HG03108 (cell line): Measurements from ENCODE around the gene ROBO1.

Experiments
- ATAC-seq: cut with Tn5 transposase; IDR thresholded peaks from one replicate; pipeline ENCODE4 v1.9.1; 2021; ENCODE audit warnings: moderate library complexity; ENCODE audit not compliant: unreplicated experiment

The ROBO1 gene

DNA sequence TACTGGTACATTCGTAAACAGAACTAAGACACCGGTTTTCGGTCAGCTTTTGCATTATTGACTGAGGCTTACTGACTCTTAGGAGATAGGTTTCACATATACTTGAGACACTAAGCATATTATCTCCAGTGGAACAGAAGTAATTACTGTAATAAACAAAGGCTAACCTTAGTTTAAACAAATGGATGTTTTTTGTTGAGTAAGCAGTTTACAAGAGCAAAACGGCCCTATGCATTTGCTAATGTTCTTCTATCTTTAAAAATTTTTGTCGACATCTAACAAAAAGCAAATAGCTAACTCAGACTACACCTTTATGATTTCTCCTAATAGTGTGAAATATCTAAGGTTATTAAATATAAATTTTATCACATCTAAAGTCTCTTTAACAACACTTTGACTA lies 664.5 kb downstream of the ROBO1 start:
- ATAC-seq, result no peak

- ATAC-seq, result no peak
These were observed 669.7 kb downstream of the ROBO1 start for GRCh38 chr3:79097964-79098660.

- no peak for ATAC-seq
These were observed 673.1 kb downstream of the ROBO1 start for GRCh38 chr3:79094654-79095053.

- peak; percentile 86 for ATAC-seq
These were observed 681.3 kb downstream of the ROBO1 start for GRCh38 chr3:79086514-79086913.

- ATAC-seq, result no peak
These were observed 682.6 kb downstream of the ROBO1 start for GRCh38 chr3:79085171-79085570.

DNA sequence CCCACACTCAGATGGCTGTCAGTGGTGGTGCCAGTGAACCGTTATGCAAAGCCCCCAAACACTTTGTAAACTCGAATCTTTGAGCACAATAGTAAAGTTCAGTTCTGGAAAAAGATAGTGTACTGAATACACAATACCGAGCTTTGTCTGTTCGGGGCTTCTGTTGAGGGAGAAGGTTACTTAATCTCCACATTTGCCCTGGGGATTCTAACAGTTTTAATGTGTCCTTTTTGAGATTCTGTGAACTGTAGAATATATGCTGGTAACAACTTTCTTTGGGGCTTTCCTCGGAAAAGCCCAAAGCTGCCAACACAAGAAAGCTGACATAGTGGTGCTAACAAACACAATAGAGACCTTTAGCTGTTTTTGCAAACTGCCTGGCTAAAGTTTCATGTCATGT lies 686.5 kb downstream of the ROBO1 start:
- no peak for ATAC-seq

- ATAC-seq, result no peak
These were observed 693.2 kb downstream of the ROBO1 start for GRCh38 chr3:79074558-79074957.

GRCh38 chr3:79067734-79068133 lies 700.1 kb downstream of the ROBO1 start:
- ATAC-seq, result no peak

DNA sequence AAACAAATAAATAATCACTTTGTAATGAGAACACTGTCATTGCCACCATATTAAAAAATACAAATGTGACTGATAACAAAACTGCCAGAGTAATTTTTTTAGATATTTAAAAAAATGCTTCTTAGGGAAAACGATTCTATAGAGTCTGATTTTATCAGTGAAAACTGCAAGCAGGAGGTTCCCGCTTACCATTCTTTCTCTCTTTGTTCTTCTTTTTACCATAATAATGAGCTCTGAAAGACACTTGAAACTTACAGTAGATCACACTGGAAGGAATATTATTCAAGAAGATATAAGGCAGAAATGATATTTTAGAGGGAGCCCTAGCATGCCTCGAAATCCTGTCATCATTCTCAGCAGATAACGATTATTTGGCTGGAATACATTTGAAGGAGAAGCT lies 701.3 kb downstream of the ROBO1 start:
- ATAC-seq, result no peak

GRCh38 chr3:79063624-79064023 lies 704.2 kb downstream of the ROBO1 start:
- no peak for ATAC-seq

GRCh38 chr3:79057756-79058155 lies 710.0 kb downstream of the ROBO1 start:
- ATAC-seq, result no peak

GRCh38 chr3:79056498-79056897 lies 711.3 kb downstream of the ROBO1 start:
- no peak for ATAC-seq

- ATAC-seq, result no peak
These were observed 715.6 kb downstream of the ROBO1 start for GRCh38 chr3:79052054-79052681.

- ATAC-seq, result no peak
These were observed 720.2 kb downstream of the ROBO1 start for GRCh38 chr3:79047581-79047980.

GRCh38 chr3:79041621-79042020 lies 726.2 kb downstream of the ROBO1 start:
- no peak for ATAC-seq

GRCh38 chr3:79040701-79041100 lies 727.1 kb downstream of the ROBO1 start:
- no peak for ATAC-seq

- no peak for ATAC-seq
These were observed 727.7 kb downstream of the ROBO1 start for GRCh38 chr3:79040091-79040490.

DNA sequence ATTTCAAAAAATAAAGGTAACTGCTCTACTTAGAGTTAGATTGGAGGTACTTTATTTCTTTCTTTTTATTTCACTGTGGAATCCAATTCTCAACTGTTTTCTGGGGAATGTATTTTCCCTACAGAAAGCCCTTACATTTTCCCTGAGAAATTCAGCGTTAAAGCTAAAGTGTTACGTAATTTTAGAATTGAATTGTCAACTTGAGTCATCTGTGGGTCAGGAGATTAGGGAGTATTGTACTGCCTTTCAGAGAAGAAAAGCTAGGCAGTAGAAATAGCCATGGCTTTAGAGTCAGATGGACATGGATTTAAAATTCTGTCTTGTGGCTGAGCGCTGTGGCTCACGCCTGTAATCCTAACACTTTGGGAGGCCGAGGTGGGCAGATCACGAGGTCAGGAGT lies 728.6 kb downstream of the ROBO1 start:
- ATAC-seq, result no peak

DNA sequence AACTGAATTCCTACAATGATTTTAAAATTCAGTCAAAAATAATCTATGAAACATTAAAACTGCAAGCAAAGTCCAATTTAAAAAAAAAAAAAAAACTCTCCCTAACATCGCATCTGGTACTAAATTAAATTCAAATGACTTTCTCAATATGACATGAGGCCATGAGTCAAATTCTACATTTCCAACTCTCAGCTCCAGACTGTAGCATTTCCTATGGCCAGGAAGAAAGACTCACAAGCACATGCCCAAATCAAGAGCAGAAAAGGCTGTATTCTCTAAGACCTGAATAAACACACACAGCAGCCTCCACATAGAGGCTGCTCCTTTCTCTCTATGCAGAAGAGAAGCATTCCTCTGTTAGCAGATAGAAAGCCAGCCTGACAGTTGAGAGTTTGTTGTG lies 729.2 kb downstream of the ROBO1 start:
- ATAC-seq, result no peak

GRCh38 chr3:79038057-79038456 lies 729.7 kb downstream of the ROBO1 start:
- ATAC-seq, result no peak

GRCh38 chr3:79032686-79033318 lies 735.0 kb downstream of the ROBO1 start:
- no peak for ATAC-seq

DNA sequence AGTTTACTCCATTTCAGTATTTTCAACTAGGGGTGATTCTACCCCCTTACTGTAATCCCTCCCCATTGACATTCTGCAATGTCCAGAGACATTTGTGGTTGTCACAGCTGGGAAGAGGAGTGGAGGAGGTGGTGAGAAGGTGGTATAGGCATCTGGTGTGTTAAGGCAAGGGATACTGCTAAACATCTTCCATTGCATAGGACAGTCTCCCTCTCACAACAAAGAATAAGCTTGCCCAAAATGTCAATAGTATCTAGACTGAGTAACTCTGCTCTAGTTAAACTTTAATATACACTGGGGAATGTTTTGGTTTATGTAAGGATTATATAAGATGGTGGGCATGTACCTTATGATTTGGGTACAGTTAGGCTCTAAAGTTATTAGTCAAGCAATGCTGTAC lies 737.6 kb downstream of the ROBO1 start:
- ATAC-seq, result no peak
